GM20431 (cell line): ENCODE data around the gene YBEY.

Source experiments
- in situ Hi-C: fragments of 300-500 bp; cut with MseI, MboI; formaldehyde crosslinking; loops from one replicate; pipeline ENCODE4 v1.15.0; 2020; ENCODE audit warnings: low sequenced_read_pairs; ENCODE audit not compliant: unreplicated experiment

The YBEY gene

GRCh38 chr21:46324390-46325072 is 38.4 kb downstream of the YBEY start:
- in situ Hi-C loops, result no loop called here

- in situ Hi-C loops, result no loop called here
Observed at GRCh38 chr21:46325073-46325912, 39.2 kb downstream of the YBEY start.

GRCh38 chr21:46326110-46326703 is 40.1 kb downstream of the YBEY start:
- in situ Hi-C loops, result no loop called here

- in situ Hi-C loops, result no loop called here
Observed at GRCh38 chr21:46327711-46328110, 41.6 kb downstream of the YBEY start.

GRCh38 chr21:46328151-46328550 is 42.0 kb downstream of the YBEY start:
- in situ Hi-C loops, result no loop called here

- in situ Hi-C loops, result no loop called here
Observed at GRCh38 chr21:46329796-46330195, 43.7 kb downstream of the YBEY start.

- in situ Hi-C loops, result no loop called here
Observed at GRCh38 chr21:46334351-46335140, 48.4 kb downstream of the YBEY start.

GRCh38 chr21:46336603-46337002 is 50.5 kb downstream of the YBEY start:
- in situ Hi-C loops, result no loop called here

- in situ Hi-C loops, result no loop called here
Observed at GRCh38 chr21:46340998-46341397, 54.9 kb downstream of the YBEY start.

GRCh38 chr21:46344219-46344915 is 58.2 kb downstream of the YBEY start:
- in situ Hi-C loops, result no loop called here

- in situ Hi-C loops, result no loop called here
Observed at GRCh38 chr21:46345861-46346260, 59.7 kb downstream of the YBEY start.

GRCh38 chr21:46346296-46347202 is 60.4 kb downstream of the YBEY start:
- in situ Hi-C loops, result no loop called here

- in situ Hi-C loops, result no loop called here
Observed at GRCh38 chr21:46347203-46347550, 61.0 kb downstream of the YBEY start.
